IMR-90 (cell line): Measurements from ENCODE around the gene ZNF48. TPM values are rescaled to one million over a fixed set of nuclear protein-coding genes. Genes with fewer than 3 reads are reported as not detected.
A peak's percentile ranks its signal among the peaks of the same experiment; 100 is the strongest.

Source experiments
- ATAC-seq: fragments of 200-7000 bp; cut with Tn5 transposase; 2 replicates; pipeline ENCODE4 v1.9.1; 2020; ENCODE audit warnings: low read depth, mild to moderate bottlenecking, moderate library complexity
- Bru-seq: library from RNA; stranded (reverse); fragments of 400-500 nt; gene quantifications from one replicate; lab custom pipeline; 2021; lab: Mats Ljungman, UMichigan
- BruChase-seq, 2 experiments: library from RNA; stranded (reverse); fragments of 400-500 nt; gene quantifications; one replicate each; lab custom pipeline; 2021; lab: Mats Ljungman, UMichigan
- BruUV-seq: library from RNA; stranded (reverse); fragments of 400-500 nt; replicated peaks from 2 replicates; lab custom pipeline; 2021; lab: Mats Ljungman, UMichigan
- CTCF ChIA-PET: fragments of 300-600 bp; formaldehyde crosslinking; extraction: SDS; loops from one replicate; lab custom pipeline; 2021; ENCODE audit warnings: antibody characterized with exemption; lab: Yijun Ruan, JAX
- POLR2A ChIA-PET: fragments of 300-600 bp; sonication (Branson Sonifier 250); formaldehyde crosslinking; loops from one replicate; lab custom pipeline; 2022; ENCODE audit warnings: antibody characterized with exemption; ENCODE audit not compliant: unreplicated experiment; lab: Charles Lee
- DNase-seq: peaks from one replicate; pipeline ENCODE4 v3.0.0; 2013
- H2AFZ ChIP-seq: replicated peaks from 2 replicates; pipeline ENCODE3; 2013; ENCODE audit warnings: low read length, mild to moderate bottlenecking; ENCODE audit not compliant: poor library complexity
- H2AK5ac ChIP-seq: 2 replicates; pipeline ENCODE4 v1.6.1; 2013; ENCODE audit warnings: low read depth, low read length, inconsistent platforms
- H2AK9ac ChIP-seq: replicated peaks from 2 replicates; pipeline ENCODE3; 2013; ENCODE audit warnings: mild to moderate bottlenecking, low read depth, low read length, moderate library complexity; ENCODE audit not compliant: poor library complexity
- H2BK120ac ChIP-seq: 2 replicates; pipeline ENCODE4 v1.6.1; 2013; ENCODE audit warnings: low read depth, low read length, inconsistent platforms
- H2BK15ac ChIP-seq: 3 replicates; pipeline ENCODE4 v1.6.1; 2013; ENCODE audit warnings: low read depth, low read length, inconsistent platforms
- H2BK20ac ChIP-seq: 2 replicates; pipeline ENCODE4 v1.6.1; 2013; ENCODE audit warnings: low read depth, mild to moderate bottlenecking, inconsistent platforms, low read length, moderate library complexity
- H2BK5ac ChIP-seq: 2 replicates; pipeline ENCODE4 v1.6.1; 2013; ENCODE audit warnings: mild to moderate bottlenecking, low read depth, low read length, inconsistent platforms; ENCODE audit not compliant: poor library complexity, severe bottlenecking
- H3K14ac ChIP-seq: replicated peaks from 2 replicates; pipeline ENCODE4 v1.6.1; 2013; ENCODE audit warnings: low read depth, low read length, inconsistent platforms
- H3K18ac ChIP-seq: 2 replicates; pipeline ENCODE4 v1.6.1; 2013; ENCODE audit warnings: low read depth, low read length, control low read depth
- H3K23ac ChIP-seq: 2 replicates; pipeline ENCODE4 v1.6.1; 2013; ENCODE audit warnings: low read depth, low read length, inconsistent platforms
- H3K27ac ChIP-seq: 2 replicates; pipeline ENCODE4 v1.5.1; 2013; ENCODE audit warnings: mild to moderate bottlenecking, control low read depth, low read length; ENCODE audit not compliant: insufficient read depth
- H3K27me3 ChIP-seq: 2 replicates; pipeline ENCODE4 v1.6.1; 2013; ENCODE audit warnings: low read length; ENCODE audit not compliant: control insufficient read depth, insufficient read depth
- H3K36me3 ChIP-seq: 2 replicates; pipeline ENCODE4 v1.6.1; 2013; ENCODE audit warnings: low read length, mixed read lengths; ENCODE audit not compliant: control insufficient read depth, insufficient read depth
- H3K4ac ChIP-seq: 2 replicates; pipeline ENCODE4 v1.6.1; 2013; ENCODE audit warnings: low read depth, low read length, inconsistent platforms
- H3K4me1 ChIP-seq: 2 replicates; pipeline ENCODE4 v1.6.1; 2013; ENCODE audit warnings: low read length, mixed read lengths; ENCODE audit not compliant: control insufficient read depth, insufficient read depth
- H3K4me2 ChIP-seq: 2 replicates; pipeline ENCODE4 v1.6.1; 2013; ENCODE audit warnings: low read depth, mild to moderate bottlenecking, control low read depth, low read length, moderate library complexity
- H3K4me3 ChIP-seq: 2 replicates; pipeline ENCODE4 v1.5.1; 2013; ENCODE audit warnings: low read depth, mild to moderate bottlenecking, control low read depth, low read length, moderate library complexity; ENCODE audit not compliant: insufficient read depth
- H3K56ac ChIP-seq: 2 replicates; pipeline ENCODE4 v1.6.1; 2013; ENCODE audit warnings: low read length, inconsistent platforms; ENCODE audit not compliant: insufficient read depth; ENCODE audit errors: extremely low read depth
- H3K79me1 ChIP-seq, 2 experiments: 2 replicates each; pipeline ENCODE4 v1.6.1; 2013; ENCODE audit warnings: low read length in 2 of 2, inconsistent platforms in 1 of 2, low read depth in 1 of 2
- H3K9ac ChIP-seq: 2 replicates; pipeline ENCODE4 v1.6.1; 2013; ENCODE audit warnings: low read depth, low read length, control low read depth
- H3K9me1 ChIP-seq: 2 replicates; pipeline ENCODE4 v1.6.1; 2013; ENCODE audit warnings: low read length, inconsistent platforms; ENCODE audit not compliant: insufficient read depth
- H3K9me3 ChIP-seq: 2 replicates; pipeline ENCODE4 v1.6.1; 2013; ENCODE audit warnings: low read length; ENCODE audit not compliant: control insufficient read depth, insufficient read depth
- H4K20me1 ChIP-seq: 2 replicates; pipeline ENCODE4 v1.6.1; 2013; ENCODE audit warnings: low read length, inconsistent platforms; ENCODE audit not compliant: insufficient read depth
- H4K5ac ChIP-seq: 2 replicates; pipeline ENCODE4 v1.6.1; 2013; ENCODE audit warnings: mild to moderate bottlenecking, low read depth, low read length, control low read depth
- H4K8ac ChIP-seq, 2 experiments: 2 replicates each; pipeline ENCODE4 v1.6.1; 2013; ENCODE audit warnings: low read depth in 2 of 2, low read length in 2 of 2, control low read depth in 1 of 2, inconsistent platforms in 1 of 2
- H4K91ac ChIP-seq: 2 replicates; pipeline ENCODE4 v1.6.1; 2013; ENCODE audit warnings: low read depth, low read length, inconsistent platforms; ENCODE audit not compliant: insufficient read depth
- BHLHE40 ChIP-seq: fragments of 150-350 bp; IDR thresholded peaks from 2 replicates; pipeline ENCODE4 v1.6.1; 2016; ENCODE audit warnings: mild to moderate bottlenecking, low read depth, low read length
- CTCF ChIP-seq: conservative IDR thresholded peaks from 2 replicates; pipeline ENCODE4 v1.5.1; 2012; ENCODE audit warnings: mild to moderate bottlenecking, low read depth, low read length, improper control_type of control experiment
- MXI1 ChIP-seq: IDR thresholded peaks from 2 replicates; pipeline ENCODE4 v1.6.1; 2012; ENCODE audit warnings: low read depth, mild to moderate bottlenecking, low read length, moderate library complexity, borderline replicate concordance
- POLR2A ChIP-seq: IDR thresholded peaks from 2 replicates; pipeline ENCODE4 v1.6.1; 2012; ENCODE audit warnings: mild to moderate bottlenecking, low read depth, low read length
- RAD21 ChIP-seq: IDR thresholded peaks from 2 replicates; pipeline ENCODE4 v1.6.1; 2012; ENCODE audit warnings: low read length, improper control_type of control experiment
- RCOR1 ChIP-seq: IDR thresholded peaks from 2 replicates; pipeline ENCODE4 v1.6.1; 2012; ENCODE audit warnings: mild to moderate bottlenecking, low read length, improper control_type of control experiment; ENCODE audit not compliant: insufficient replicate concordance
- WGBS, 2 experiments: methylation state at CpG; one replicate each; pipeline versions ENCODE4 v1.1.5 to v1.1.7; 2013; ENCODE audit warnings: missing lambda C conversion rate in 2 of 2; ENCODE audit not compliant: insufficient read length in 1 of 2; ENCODE audit errors: extremely low coverage in 2 of 2; 5-methylcytosine and 5-hydroxymethylcytosine counted together
- dilution Hi-C: fragments of 300-500 bp; cut with HindIII; formaldehyde crosslinking; loops from one replicate; pipeline ENCODE4 v1.14.3; 2018; ENCODE audit warnings: low sequenced_read_pairs; ENCODE audit not compliant: unreplicated experiment
- in situ Hi-C: fragments of 300-500 bp; cut with MboI; formaldehyde crosslinking; loops from 3 replicates; pipeline ENCODE4 v1.14.3; 2019; ENCODE audit warnings: low sequenced_read_pairs, inconsistent platforms, mixed read lengths
- intact Hi-C: fragments of 100-400 bp; cut with micrococcal nuclease; formaldehyde crosslinking; loops from 2 replicates; pipeline ENCODE4 v1.10.0; 2022
- long read RNA-seq: library from polyadenylated mRNA; unstranded; transcript quantifications from one replicate; pipeline ENCODE4 v2.0.0, GENCODE V29; 2021; ENCODE audit not compliant: unreplicated experiment
- polyA plus RNA-seq, 3 experiments: library from polyadenylated mRNA; depleted of rRNA; stranded (reverse); fragments of >200 nt; gene quantifications; 2 replicates each; pipeline ENCODE4 v1.2.3, GENCODE V29; 2012; ENCODE audit warnings: low replicate concordance in 1 of 3
- total RNA-seq: library from RNA; depleted of rRNA; stranded (reverse); fragments of >200 nt; gene quantifications from 2 replicates; pipeline ENCODE4 v1.2.3, GENCODE V29; 2012; rRNA removed

The ZNF48 gene
- total RNA-seq = 6.6 and 6.9 TPM in 2 replicates
- polyA plus RNA-seq (2012; rRNA removed) = 5.8 and 6.7 TPM in 2 replicates
- polyA plus RNA-seq (2012; cell fraction: cytosol; rRNA removed) = 5.6 and 5.8 TPM in 2 replicates
- 5.3 and 10.5 TPM in 2 replicates for polyA plus RNA-seq (2012; cell fraction: nucleus; rRNA removed; ENCODE audit: low replicate concordance)
- Bru-seq, nascent RNA = percentile 43 among the genes with signal in this experiment
- percentile 58 among the genes with signal in this experiment for BruChase-seq, experiment 1, labeled RNA remaining after a 6-hour chase
- BruChase-seq, experiment 2, labeled RNA remaining after a 2-hour chase = percentile 51 among the genes with signal in this experiment
- long read RNA-seq, partial matches to known transcripts = 0 of 7 reads
- long read RNA-seq, other reads (novel, unspliced or antisense) = 4 of 7 reads

- Histone ChIP-seq H2AFZ (peak within 1 kb of the TSS; percentile 98), H3K4me1 (peaks cover 10% of the 10 kb centered on the region), H3K9me1 (no peaks in the 10 kb centered on the region), H3K18ac (peak within 1 kb of the TSS; percentile 55), H3K4ac (peak within 1 kb of the TSS; percentile 87), H2BK20ac (no peak within 1 kb of the TSS), H3K9ac (peak within 1 kb of the TSS; percentile 93), H3K36me3 (peaks cover 12% of the 10 kb centered on the region; the same call in 1 of the 2 replicates), H3K9me3 (no peaks in the 10 kb centered on the region), H2AK9ac (peak within 1 kb of the TSS; percentile 94), H3K56ac (peak within 1 kb of the TSS; percentile 94), H3K27ac (peak within 1 kb of the TSS; percentile 82), H2AK5ac (peak within 1 kb of the TSS; percentile 83), H2BK15ac (peak within 1 kb of the TSS; percentile 2; the same call in 1 of the 3 replicates), H3K79me1 (peaks cover 0 to 52% of the 10 kb centered on the region in 2 experiments), H3K4me2 (peak within 1 kb of the TSS; percentile 96), H3K27me3 (no peaks in the 10 kb centered on the region), H4K8ac (peak within 1 kb of the TSS; percentile 77 to 92), H2BK120ac (peak within 1 kb of the TSS; percentile 9; the same call in 1 of the 2 replicates), H2BK5ac (peak within 1 kb of the TSS; percentile 81), H4K5ac (peak within 1 kb of the TSS; percentile 86), H3K23ac (peak within 1 kb of the TSS; percentile 97), H4K91ac (peak within 1 kb of the TSS; percentile 79), H3K14ac (peak within 1 kb of the TSS; percentile 90), H3K4me3 (peak within 1 kb of the TSS; percentile 95), H4K20me1 (no peaks in the 10 kb centered on the region)
- ATAC-seq (peak; percentile 93), DNase-seq (peak; percentile 90)
- no peak for TF ChIP-seq POLR2A
- no peak for TF ChIP-seq RCOR1
- peak; percentile 38 for TF ChIP-seq CTCF
- peak; percentile 51; the same call in 1 of the 2 replicates for TF ChIP-seq MXI1
- TF ChIP-seq RAD21 = peak; percentile 16
- no peak for TF ChIP-seq BHLHE40
- CTCF ChIA-PET = interaction anchor here (1.0 to 1.5 kb wide), 3 partner anchors 14 to 27 kb away, joined by 3 to 6 read pairs (median 3); no protein-coding TSS in a partner anchor
- BruUV-seq = no TSS peak
- WGBS, 2 experiments = 1% methylated on average over 33 of the region's 103 CpGs; no CpG with 5 or more reads in 1 of the 2 experiments
- POLR2A ChIA-PET = interaction anchor here (0.5 to 1.3 kb wide), 5 partner anchors 12 to 321 kb away, joined by 3 to 7 read pairs (median 3); partner anchors contain the start of gene ZNF771
- in situ Hi-C loops = no loop called here
- intact Hi-C loops = loop anchor here (2.0 kb wide), 2 partner anchors 13 to 17 kb away; no protein-coding TSS in a partner anchor
- dilution Hi-C loops = no loop called here
These were observed at the start of gene ZNF48 for GRCh38 chr16:30395155-30395991. ZNF48 (plus strand) TSS chr16:30395420; CDS start chr16:30395795, 375 bp downstream.
